ENCODE results near the gene MADD.
"Not testable (repeated sequence)": the region's sequence is repeated elsewhere in the genome, so short reads cannot be mapped to it uniquely, and the experiment has no call there.

MADD gene

DNA sequence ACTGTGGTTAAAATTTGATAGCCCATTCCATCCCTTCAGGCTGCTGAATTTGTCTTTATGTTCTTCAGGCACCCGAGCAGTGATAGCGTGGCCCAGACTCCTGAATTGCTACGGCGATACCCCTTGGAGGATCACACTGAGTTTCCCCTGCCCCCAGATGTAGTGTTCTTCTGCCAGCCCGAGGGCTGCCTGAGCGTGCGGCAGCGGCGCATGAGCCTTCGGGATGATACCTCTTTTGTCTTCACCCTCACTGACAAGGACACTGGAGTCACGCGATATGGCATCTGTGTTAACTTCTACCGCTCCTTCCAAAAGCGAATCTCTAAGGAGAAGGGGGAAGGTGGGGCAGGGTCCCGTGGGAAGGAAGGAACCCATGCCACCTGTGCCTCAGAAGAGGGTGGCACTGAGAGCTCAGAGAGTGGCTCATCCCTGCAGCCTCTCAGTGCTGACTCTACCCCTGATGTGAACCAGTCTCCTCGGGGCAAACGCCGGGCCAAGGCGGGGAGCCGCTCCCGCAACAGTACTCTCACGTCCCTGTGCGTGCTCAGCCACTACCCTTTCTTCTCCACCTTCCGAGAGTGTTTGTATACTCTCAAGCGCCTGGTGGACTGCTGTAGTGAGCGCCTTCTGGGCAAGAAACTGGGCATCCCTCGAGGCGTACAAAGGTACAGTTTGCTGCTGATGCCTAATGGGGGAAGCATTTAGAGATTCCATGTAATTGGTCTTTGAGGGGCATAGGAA, 4.7 kb downstream of the MADD start:
- DNase-seq (ENCODE audit: low read depth in 2 of 2, low spot score in 1 of 2) = no peak

- DNase-seq (ENCODE audit: low read depth in 2 of 2, low spot score in 1 of 2) = no peak
These were observed 7.0 kb downstream of the MADD start for GRCh38 chr11:47276923-47277322.

DNA sequence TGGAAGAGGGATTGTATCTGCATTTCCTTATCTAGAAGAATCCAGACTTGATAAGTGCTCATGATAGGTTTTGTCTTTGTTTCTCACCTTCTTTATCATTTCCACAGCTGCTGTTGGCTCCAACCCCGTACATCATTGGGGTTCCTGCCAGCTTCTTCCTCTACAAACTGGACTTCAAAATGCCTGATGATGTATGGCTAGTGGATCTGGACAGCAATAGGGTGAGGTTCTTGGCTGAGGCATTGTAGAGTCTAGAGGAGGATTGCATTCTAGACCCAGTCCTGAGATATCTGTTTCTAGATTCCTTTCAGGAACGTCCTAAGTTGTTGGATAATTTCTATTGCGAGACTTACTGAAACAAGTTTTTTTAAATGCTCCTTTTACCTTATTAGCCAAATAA, 8.1 kb downstream of the MADD start:
- no peak for DNase-seq (ENCODE audit: low read depth in 2 of 2, low spot score in 1 of 2)

DNA sequence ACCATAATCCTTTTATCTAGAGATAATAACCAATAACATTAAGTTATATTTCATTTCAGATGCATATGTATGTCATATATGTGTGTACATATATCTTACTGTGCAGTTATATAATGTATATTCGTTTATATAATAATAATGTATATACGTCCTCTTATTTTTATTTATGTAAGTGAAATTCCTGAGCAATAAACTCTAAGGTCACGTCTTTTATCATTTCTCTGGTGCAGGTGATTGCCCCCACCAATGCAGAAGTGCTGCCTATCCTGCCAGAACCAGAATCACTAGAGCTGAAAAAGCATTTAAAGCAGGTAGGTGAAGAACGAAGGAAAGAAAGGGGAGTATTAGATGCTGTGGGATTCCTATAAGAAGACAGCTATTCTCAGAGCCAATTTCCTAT, 8.8 kb downstream of the MADD start:
- DNase-seq (ENCODE audit: low read depth in 2 of 2, low spot score in 1 of 2) = no peak

DNA sequence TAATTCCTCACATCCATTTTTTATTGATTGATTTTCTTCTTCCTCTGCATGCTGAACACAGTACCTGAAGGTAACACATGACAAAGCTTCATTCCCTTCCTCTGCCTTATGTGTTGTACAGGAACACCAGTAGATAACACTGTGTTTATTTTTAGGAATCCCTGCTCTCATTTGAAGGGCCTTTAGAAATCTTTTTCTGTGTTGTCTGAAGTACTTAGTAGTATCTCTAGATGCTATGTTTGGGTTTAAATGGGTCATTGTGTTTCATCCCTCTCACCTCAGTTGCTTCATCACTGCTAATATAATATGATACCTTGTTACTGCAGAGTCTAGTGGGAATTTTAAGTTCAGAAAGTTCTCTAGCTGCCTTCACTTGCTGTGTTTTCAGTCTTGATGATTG, 10.2 kb downstream of the MADD start:
- no peak for DNase-seq (ENCODE audit: low read depth in 2 of 2, low spot score in 1 of 2)

- no peak for DNase-seq (ENCODE audit: low read depth in 2 of 2, low spot score in 1 of 2)
These were observed 10.9 kb downstream of the MADD start for GRCh38 chr11:47280860-47281259.

GRCh38 chr11:47282462-47282861, 12.5 kb downstream of the MADD start:
- no peak for DNase-seq (ENCODE audit: low read depth in 2 of 2, low spot score in 1 of 2)

GRCh38 chr11:47284151-47284550, 14.2 kb downstream of the MADD start:
- DNase-seq (ENCODE audit: low read depth in 2 of 2, low spot score in 1 of 2) = no peak

DNA sequence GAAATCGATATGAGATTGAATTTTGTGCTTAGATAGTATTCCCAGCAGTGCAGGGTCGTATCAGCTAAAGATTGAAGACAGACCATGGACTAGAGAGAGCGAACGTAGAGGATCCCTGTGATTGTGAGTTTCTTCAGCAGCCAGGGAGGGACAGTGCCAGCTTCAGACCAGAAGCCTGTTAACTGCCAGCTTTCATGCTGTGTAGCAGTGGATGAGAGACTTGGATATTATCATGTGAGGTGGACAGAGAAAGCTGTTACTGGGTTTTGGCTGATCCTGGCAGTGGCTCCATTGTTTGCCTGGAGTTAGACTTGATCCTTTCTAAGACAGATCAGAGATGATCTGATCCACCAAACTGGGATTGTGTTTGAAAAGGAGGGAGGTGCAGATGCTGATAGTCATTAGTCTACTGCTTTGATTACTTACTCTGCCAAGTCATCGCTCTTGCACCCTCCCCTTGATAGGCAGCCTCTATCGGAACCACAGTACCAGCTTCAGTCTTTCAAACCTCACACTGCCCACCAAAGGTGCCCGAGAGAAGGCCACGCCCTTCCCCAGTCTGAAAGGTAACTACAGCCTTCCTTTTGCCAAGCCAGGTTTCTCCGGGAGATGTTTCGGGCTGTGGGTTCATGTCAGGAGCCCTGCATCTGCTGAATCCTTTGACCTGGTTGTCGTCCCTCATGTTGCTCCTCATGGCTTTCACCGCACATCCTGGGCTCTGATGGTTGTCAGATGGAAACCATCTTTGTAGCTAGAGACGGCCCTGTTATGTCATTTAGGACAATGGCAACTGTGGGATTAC, 16.2 kb downstream of the MADD start:
- DNase-seq (ENCODE audit: low read depth in 2 of 2, low spot score in 1 of 2) = no peak

DNA sequence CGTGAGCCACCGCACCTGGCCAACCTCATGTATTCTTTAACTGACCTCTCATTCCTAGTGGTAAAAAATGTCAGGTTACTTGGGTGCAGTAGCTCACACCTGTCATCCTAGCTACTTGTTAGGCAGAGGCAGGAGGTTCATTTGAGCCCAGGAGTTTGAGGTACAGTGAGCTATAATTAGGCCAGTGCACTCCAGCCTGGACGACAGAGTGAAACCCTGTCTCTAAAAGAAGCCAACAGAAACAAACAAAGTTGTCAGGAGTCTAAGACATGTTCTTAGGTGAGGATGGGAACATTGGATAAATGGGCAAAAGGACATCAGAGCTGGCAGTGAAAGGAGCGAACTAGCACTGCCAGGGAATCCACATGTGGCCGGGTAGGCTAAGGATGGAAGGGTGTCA, 18.1 kb downstream of the MADD start:
- DNase-seq (ENCODE audit: low read depth in 2 of 2, low spot score in 1 of 2) = no peak

GRCh38 chr11:47289856-47290255, 19.9 kb downstream of the MADD start:
- DNase-seq (ENCODE audit: low read depth in 2 of 2, low spot score in 1 of 2) = no peak

- no peak for DNase-seq (ENCODE audit: low read depth in 2 of 2, low spot score in 1 of 2)
These were observed 25.5 kb downstream of the MADD start for GRCh38 chr11:47295385-47295784.

DNA sequence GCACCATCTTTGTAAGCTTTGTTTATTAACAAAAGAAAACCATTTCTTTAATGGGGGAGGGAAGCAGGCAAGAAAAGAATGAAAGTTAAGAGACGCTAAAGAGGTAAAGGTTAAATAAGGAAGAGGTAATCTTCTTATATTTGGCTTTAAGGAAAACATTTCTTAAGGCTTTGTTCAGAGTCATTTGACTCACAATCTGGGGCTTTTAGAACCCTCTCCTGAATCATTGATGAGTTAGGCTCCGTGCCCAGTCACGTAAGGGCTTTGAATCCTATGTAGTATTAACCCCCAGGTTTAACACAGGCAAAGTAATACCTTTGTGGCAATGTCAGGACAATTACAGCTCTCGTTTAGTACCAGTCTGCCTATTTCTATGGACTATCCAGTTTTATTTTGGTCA, 26.1 kb downstream of the MADD start:
- DNase-seq (ENCODE audit: low read depth in 2 of 2, low spot score in 1 of 2) = no peak

DNA sequence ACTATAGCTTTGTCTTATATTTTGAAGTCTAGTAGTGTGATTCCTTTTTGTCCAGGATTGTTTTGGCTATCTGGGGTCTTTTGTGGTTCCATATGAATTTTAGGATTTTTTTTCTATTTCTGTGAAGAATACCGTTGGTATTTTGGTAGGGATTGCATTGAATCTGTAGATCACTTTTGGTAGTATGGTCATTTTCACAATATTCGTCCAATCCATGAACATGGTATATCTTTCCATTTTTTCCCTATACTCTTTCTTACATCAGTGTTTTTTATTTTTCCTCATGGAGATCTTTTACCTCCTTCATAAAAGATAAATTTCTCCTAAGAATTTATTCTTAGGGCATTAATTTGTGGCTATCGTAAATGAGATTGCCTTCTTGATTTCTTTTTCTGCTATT, 29.1 kb downstream of the MADD start:
- no peak for DNase-seq (ENCODE audit: low read depth in 2 of 2, low spot score in 1 of 2)

- no peak for DNase-seq (ENCODE audit: low read depth in 2 of 2, low spot score in 1 of 2)
These were observed 32.9 kb downstream of the MADD start for GRCh38 chr11:47302853-47303252.

- DNase-seq (ENCODE audit: low read depth in 2 of 2, low spot score in 1 of 2) = no peak
These were observed 36.0 kb downstream of the MADD start for GRCh38 chr11:47305734-47306483.

DNA sequence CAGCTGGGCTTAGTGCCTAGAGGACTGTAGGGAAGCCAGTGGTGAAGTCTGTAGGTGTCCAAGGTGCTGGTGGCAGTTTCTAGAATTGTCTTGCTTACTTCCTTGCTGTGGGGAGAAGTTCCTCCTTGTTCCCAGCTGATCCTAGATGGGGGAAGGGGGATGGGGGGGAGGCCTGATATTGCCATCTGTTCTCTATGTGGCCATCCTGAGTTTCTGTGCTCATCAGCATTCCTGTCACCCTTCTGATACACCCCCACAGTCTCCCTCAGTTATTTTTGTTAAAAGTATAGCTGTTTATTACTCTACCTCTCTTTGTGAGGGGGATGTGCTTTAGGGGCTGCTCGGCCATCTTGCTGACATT, 36.5 kb downstream of the MADD start:
- no peak for DNase-seq (ENCODE audit: low read depth in 2 of 2, low spot score in 1 of 2)

GRCh38 chr11:47308050-47308823, 38.3 kb downstream of the MADD start:
- DNase-seq (ENCODE audit: low read depth in 2 of 2, low spot score in 1 of 2) = no peak

DNA sequence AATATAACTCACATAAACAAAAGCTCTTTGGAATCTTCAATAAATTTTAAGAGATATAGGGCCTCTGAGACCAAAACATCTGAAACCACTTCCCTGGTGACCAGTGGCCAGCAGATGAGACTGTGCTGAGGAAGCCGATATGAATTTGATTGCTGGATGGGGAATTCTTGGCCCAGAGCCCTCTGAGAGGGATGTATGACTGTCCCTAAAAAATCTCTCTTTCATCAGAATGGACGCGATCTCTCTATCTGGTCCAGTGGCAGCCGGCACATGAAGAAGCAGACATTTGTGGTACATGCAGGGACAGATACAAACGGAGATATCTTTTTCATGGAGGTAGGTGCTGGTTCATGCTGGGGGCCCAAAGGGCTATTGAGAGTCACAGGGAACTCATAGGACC, 45.1 kb downstream of the MADD start:
- DNase-seq (ENCODE audit: low read depth in 2 of 2, low spot score in 1 of 2) = no peak

GRCh38 chr11:47316501-47316900, 46.6 kb downstream of the MADD start:
- DNase-seq (ENCODE audit: low read depth in 2 of 2, low spot score in 1 of 2) = not testable (repeated sequence)

DNA sequence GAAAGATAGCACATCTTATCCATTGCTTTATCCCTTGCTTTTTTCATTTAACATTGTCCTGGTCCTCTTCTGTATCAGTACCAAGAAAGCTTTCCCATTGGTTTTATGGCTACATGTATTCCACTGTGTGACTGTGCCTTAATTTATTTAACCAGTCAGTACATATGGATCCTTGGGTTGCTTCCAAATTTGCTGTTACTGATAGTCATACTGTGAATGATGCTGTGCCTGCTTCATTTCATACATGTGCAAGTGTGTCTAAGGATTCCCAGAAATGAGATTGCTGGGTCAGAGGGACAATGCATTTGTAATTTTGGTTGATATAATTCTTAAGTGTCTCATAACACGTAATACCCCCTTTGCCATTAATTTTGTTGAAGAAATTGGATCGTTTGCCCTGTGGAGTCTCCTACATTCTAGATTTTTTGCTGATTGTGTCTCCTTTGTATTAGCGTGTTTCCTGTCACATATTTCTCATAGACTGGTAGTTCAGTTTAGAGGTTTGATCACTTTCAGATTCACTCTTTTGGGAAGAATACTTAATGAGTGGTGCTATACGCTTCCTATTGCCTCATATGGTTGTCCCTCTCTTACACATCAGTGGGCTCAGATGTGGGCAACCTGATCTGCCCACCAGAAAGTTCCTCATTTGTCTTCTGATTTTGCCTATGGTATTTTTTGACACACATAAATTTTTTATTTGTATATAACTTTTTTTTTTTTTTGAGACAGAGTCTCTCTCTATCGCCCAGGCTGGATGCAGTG, 47.3 kb downstream of the MADD start:
- no peak for DNase-seq (ENCODE audit: low read depth in 2 of 2, low spot score in 1 of 2)
